Measurements from ENCODE around the gene POLE3.

GRCh38 chr9:113449376-113449775, 38.9 kb upstream of the POLE3 start:
- TF ChIP-seq JUNB (CRISPR knock-in tag; conservative IDR thresholded peaks at IDR 0.05) (no peak), ESRRA (IDR thresholded peaks at IDR 0.05; ENCODE audit: borderline replicate concordance, low read depth) (no peak), EGR1 (conservative IDR thresholded peaks at IDR 0.05) (no peak), BHLHE40 (IDR thresholded peaks at IDR 0.05; ENCODE audit: low read length) (no peak), ZSCAN29 (IDR thresholded peaks at IDR 0.05) (no peak)
- TF ChIP-seq, protein P1, sequence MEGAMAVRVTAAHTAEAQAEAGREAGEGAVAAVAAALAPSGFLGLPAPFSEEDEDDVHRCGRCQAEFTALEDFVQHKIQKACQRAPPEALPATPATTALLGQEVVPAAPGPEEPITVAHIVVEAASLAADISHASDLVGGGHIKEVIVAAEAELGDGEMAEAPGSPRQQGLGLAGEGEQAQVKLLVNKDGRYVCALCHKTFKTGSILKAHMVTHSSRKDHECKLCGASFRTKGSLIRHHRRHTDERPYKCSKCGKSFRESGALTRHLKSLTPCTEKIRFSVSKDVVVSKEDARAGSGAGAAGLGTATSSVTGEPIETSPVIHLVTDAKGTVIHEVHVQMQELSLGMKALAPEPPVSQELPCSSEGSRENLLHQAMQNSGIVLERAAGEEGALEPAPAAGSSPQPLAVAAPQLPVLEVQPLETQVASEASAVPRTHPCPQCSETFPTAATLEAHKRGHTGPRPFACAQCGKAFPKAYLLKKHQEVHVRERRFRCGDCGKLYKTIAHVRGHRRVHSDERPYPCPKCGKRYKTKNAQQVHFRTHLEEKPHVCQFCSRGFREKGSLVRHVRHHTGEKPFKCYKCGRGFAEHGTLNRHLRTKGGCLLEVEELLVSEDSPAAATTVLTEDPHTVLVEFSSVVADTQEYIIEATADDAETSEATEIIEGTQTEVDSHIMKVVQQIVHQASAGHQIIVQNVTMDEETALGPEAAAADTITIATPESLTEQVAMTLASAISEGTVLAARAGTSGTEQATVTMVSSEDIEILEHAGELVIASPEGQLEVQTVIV (CRISPR knock-in tag; IDR thresholded peaks at IDR 0.05; ENCODE audit: borderline replicate concordance), result no peak
